H1 (cell line): ENCODE measurements around the gene CBS.

ENCODE experiments used
- ATF2 ChIP-seq: IDR thresholded peaks from 2 replicates; pipeline ENCODE4 v1.6.1; 2012; ENCODE audit warnings: low read length, inconsistent platforms
- BCL11A ChIP-seq, 2 experiments: IDR thresholded peaks; one replicate each; pipeline ENCODE4 v1.6.1; 2011; ENCODE audit warnings: low read depth in 2 of 2, low read length in 2 of 2, mild to moderate bottlenecking in 2 of 2
- CHD1 ChIP-seq: IDR thresholded peaks from 2 replicates; pipeline ENCODE4 v1.6.1; 2012; ENCODE audit warnings: low read depth, low read length, improper control_type of control experiment
- CHD2 ChIP-seq: IDR thresholded peaks from 2 replicates; pipeline ENCODE4 v1.6.1; 2012; ENCODE audit warnings: low read length, improper control_type of control experiment
- CTCF ChIP-seq, 3 experiments: IDR thresholded peaks; 1 replicate in 2 of 3; 2 replicates in 1 of 3; pipeline versions ENCODE4 v1.5.1 to v1.6.1; 2011; ENCODE audit warnings: low read length in 3 of 3, mild to moderate bottlenecking in 3 of 3, inconsistent platforms in 2 of 3, low read depth in 1 of 3, moderate library complexity in 1 of 3; ENCODE audit not compliant: insufficient read depth in 1 of 3; ENCODE audit errors: control extremely low read depth in 1 of 3
- EP300 ChIP-seq, 2 experiments: IDR thresholded peaks; 1 replicate in 1 of 2; 2 replicates in 1 of 2; pipeline ENCODE4 v1.6.1; 2011 to 2012; ENCODE audit warnings: low read depth in 2 of 2, low read length in 2 of 2, mild to moderate bottlenecking in 2 of 2, borderline replicate concordance in 1 of 2, inconsistent platforms in 1 of 2, moderate library complexity in 1 of 2
- EZH2 ChIP-seq: fragments of 200-600 bp; sonication (generic); IDR thresholded peaks from 2 replicates; pipeline ENCODE4 v1.7.1; 2012; ENCODE audit warnings: low read depth, mild to moderate bottlenecking, moderate library complexity, low read length, inconsistent platforms; ENCODE audit not compliant: severe bottlenecking
- GABPA ChIP-seq: IDR thresholded peaks from 2 replicates; pipeline ENCODE4 v1.6.1; 2011; ENCODE audit warnings: mild to moderate bottlenecking, low read length, moderate library complexity, borderline replicate concordance; ENCODE audit not compliant: insufficient read depth
- KDM1A ChIP-seq: fragments of 200-600, 300-600 bp; sonication (generic); IDR thresholded peaks from 2 replicates; pipeline ENCODE4 v1.7.1; 2016; ENCODE audit warnings: mild to moderate bottlenecking, low read length, borderline replicate concordance
- POLR2AphosphoS5 ChIP-seq: IDR thresholded peaks from 2 replicates; pipeline ENCODE4 v1.6.1; 2011; ENCODE audit warnings: low read depth, low read length
- RFX5 ChIP-seq: IDR thresholded peaks from 2 replicates; pipeline ENCODE4 v1.6.1; 2011; ENCODE audit warnings: low read depth, low read length, improper control_type of control experiment, borderline replicate concordance
- SIRT6 ChIP-seq: IDR thresholded peaks from one replicate; pipeline ENCODE4 v1.7.1; 2012; ENCODE audit warnings: low read length, inconsistent platforms
- SP1 ChIP-seq: IDR thresholded peaks from 2 replicates; pipeline ENCODE4 v1.6.1; 2011; ENCODE audit warnings: low read depth, low read length
- TF ChIP-seq, protein P1 (sequence below): IDR thresholded peaks from 2 replicates; pipeline ENCODE4 v1.6.1; 2011; ENCODE audit warnings: low read depth, mild to moderate bottlenecking, low read length; ENCODE audit not compliant: insufficient read depth

DNA sequence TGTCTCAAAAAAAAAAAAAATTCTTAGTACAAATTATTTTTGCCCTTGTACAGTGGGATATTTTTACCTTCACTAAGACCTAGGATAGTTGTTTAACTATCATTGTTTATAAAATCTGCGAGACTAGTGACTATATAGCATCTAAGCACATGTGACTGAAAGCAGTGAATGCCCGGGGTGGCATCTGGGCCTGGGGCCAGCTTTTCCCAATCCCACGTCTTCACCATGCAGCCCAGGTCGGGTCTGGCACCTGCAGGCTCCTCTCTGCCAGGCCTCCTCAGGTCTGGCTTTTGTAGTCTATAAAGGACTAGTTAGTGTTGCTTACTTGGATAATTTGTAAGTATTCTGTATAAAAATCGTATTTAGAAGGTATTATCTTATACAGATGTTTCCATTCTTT, 40.8 kb downstream of the CBS start:
- TF ChIP-seq POLR2AphosphoS5 (no peak), EP300 (IDR thresholded peaks at IDR 0.05; ENCODE audit: borderline replicate concordance in 1 of 2, low read depth in 2 of 2, low read length in 2 of 2) (no peak), CTCF (IDR thresholded peaks at IDR 0.05; ENCODE audit: control extremely low read depth in 1 of 3, insufficient read depth in 1 of 3, low read depth in 1 of 3, low read length in 3 of 3) (no peak), SP1 (no peak), GABPA (no peak), CHD2 (no peak), CHD1 (no peak), ATF2 (no peak), BCL11A (IDR thresholded peaks at IDR 0.05; ENCODE audit: low read depth in 2 of 2, low read length in 2 of 2) (no peak), RFX5 (no peak), EZH2 (no peak), SIRT6 (no peak), KDM1A (no peak)
- TF ChIP-seq, protein P1, sequence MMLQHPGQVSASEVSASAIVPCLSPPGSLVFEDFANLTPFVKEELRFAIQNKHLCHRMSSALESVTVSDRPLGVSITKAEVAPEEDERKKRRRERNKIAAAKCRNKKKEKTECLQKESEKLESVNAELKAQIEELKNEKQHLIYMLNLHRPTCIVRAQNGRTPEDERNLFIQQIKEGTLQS: no peak
